PC-9 (cell line): ENCODE data around the gene RUSF1.

Source experiments
- EZH2 ChIP-seq: fragments of 200-600 bp; sonication (generic); IDR thresholded peaks from 2 replicates; pipeline ENCODE4 v1.8.0; 2017; ENCODE audit warnings: antibody characterized with exemption, low read depth
- TF ChIP-seq, protein P1 (sequence below): fragments of 200-600 bp; sonication (generic); conservative IDR thresholded peaks from 2 replicates; pipeline ENCODE4 v1.6.1; 2017; ENCODE audit warnings: mixed run types, antibody characterized with exemption, mild to moderate bottlenecking, moderate library complexity

DNA sequence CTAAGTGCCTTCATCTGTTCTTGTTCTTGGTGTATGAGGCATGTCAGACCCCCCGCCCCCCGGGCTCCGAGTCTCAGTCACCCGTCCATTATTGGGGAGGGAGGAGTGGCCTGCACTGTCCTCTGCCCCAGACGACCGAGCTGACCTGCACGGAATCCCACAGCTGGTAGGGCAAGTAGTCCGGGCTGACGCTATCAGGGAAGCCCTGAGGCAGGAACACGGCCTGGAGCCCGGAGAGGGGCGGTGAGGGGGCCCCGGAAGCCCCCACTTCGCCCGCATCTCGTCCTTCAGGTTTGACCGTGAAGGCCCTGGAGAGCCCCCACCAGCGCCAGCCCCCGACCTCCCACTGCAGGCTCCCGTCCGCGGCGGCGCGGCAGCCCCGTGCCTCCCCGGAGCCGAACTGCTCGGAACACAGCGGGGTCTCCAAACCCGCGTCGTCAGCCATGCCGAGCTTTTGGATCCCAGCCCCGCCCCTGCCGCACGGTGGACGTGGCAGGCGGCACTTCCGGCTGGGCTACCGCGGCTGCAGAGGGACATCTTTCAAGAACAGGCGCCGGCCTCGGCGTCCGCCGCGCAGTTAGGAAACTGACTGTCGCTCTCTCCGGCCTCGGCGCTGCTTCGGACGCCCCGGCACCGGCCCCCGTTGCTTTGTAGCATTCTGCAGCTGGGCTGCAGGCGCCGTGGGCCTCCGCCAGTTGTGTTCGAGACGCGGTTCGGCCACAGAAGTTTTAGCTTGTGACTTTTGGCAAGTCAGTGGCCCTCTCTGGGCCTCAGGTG lies at the start of gene RUSF1:
- TF ChIP-seq, protein P1, sequence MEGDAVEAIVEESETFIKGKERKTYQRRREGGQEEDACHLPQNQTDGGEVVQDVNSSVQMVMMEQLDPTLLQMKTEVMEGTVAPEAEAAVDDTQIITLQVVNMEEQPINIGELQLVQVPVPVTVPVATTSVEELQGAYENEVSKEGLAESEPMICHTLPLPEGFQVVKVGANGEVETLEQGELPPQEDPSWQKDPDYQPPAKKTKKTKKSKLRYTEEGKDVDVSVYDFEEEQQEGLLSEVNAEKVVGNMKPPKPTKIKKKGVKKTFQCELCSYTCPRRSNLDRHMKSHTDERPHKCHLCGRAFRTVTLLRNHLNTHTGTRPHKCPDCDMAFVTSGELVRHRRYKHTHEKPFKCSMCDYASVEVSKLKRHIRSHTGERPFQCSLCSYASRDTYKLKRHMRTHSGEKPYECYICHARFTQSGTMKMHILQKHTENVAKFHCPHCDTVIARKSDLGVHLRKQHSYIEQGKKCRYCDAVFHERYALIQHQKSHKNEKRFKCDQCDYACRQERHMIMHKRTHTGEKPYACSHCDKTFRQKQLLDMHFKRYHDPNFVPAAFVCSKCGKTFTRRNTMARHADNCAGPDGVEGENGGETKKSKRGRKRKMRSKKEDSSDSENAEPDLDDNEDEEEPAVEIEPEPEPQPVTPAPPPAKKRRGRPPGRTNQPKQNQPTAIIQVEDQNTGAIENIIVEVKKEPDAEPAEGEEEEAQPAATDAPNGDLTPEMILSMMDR: no peak
- no peak for TF ChIP-seq EZH2
